Measurements from ENCODE around the gene NFIX. TPM values are rescaled to one million over a fixed set of nuclear protein-coding genes. Genes with fewer than 3 reads are reported as not detected.

The NFIX gene
- total and polyA plus RNA-seq, 9 of the 15 experiments (the other 6 are each of a cell fraction or from before 2014, with no cell fraction given): 0.28 to 26.8 (median 5.4) TPM

DNA sequence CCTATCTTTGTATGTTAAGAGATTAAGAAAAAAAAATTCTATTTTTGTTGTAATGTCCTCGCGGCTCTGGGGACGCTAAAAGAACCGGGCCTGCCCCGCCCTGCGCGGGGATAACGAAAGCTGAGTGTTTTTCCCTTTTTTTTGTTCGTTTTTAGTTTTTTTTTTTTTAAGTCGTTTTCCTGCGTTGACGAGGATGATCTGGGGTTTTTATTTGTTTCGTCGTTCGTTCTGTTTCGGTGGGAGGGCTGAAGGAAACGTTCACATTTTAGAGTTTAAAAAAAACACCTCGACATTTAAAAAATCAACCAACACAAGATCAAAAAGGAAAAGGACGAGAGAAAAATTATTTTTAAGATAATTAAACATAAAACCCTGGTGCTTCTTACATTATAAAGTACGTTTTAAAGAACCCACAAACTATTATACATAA is 101.8 kb downstream of the NFIX start (continued):
- TF ChIP-seq, protein P1, sequence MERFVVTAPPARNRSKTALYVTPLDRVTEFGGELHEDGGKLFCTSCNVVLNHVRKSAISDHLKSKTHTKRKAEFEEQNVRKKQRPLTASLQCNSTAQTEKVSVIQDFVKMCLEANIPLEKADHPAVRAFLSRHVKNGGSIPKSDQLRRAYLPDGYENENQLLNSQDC (CRISPR knock-in tag; IDR thresholded peaks at IDR 0.05): no peak

DNA sequence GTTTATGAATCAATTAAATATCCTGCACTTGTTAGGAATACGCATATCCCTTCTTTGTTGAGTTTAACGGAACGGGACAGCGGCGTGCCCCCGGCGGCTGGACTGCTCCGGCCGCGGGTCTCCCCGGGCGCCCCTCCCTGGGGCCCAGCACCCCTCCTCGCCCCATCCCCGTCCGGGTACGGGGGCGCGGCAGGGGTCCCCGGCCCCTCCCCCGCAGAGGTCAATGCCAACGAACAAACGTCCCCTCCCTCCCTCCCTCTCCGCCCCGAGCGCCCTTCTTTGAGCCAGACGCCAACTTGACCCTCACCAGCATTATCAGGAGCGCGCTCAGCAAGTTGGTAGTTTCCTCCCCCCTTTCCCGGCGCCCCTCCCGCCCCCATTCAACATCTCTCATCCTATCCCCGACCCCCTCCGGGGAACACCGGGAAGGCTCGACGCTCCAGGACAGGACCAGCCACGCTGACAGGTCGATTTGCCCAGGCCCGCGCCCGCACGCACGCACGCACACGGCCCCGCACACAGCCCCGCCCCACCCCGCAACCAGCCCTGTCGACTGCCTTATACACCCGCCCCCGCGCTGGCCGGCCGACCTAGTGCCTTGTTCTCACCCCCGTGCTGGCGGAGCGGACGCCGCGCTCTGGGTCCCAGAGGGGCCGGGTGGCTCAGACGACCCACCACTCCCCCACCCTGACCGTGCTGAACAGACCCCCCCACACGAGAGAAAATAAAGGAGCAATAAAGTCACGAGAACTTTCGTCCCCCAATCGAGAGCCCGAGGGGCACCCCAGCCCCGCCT is 102.4 kb downstream of the NFIX start:
- FAIRE-seq: no peak
- Histone ChIP-seq H3K4me2 (ENCODE audit: insufficient read depth, low read length) (peak overlapping the region; percentile 56), H3K9me1 (ENCODE audit: control insufficient read depth, insufficient read depth, low read length) (no peaks in the 10 kb centered on the region), H3K4me1 (replicated peaks in 1 of 2; ENCODE audit: control insufficient read depth in 2 of 2, insufficient read depth in 2 of 2, low read length in 2 of 2) (peaks cover 36 to 80% of the 10 kb centered on the region in 2 experiments), H2AFZ (ENCODE audit: low read depth, low read length) (no peak overlapping the region), H3K27ac (ENCODE audit: extremely low read depth, low read depth, low read length) (peak overlapping the region; percentile 98), H3K79me2 (ENCODE audit: control insufficient read depth, insufficient read depth, low read length) (peaks cover 49% of the 10 kb centered on the region), H3K27me3 (ENCODE audit: control insufficient read depth in 2 of 2, insufficient read depth in 2 of 2, low read length in 2 of 2) (no peaks in the 10 kb centered on the region), H4K20me1 (replicated peaks; ENCODE audit: control insufficient read depth, insufficient read depth, low read length) (no peaks in the 10 kb centered on the region), H3K9ac (ENCODE audit: insufficient read depth in 1 of 2, low read depth in 2 of 2, low read length in 2 of 2) (peak overlapping the region; percentile 72 to 88), H3K9me3 (replicated peaks; ENCODE audit: control insufficient read depth, insufficient read depth, low read depth, low read length) (no peaks in the 10 kb centered on the region), H3K4me3 (peak overlapping the region; percentile 34), H3K36me3 (ENCODE audit: control insufficient read depth, insufficient read depth, low read length) (peaks cover 37% of the 10 kb centered on the region)
- intact Hi-C loops (cut with micrococcal nuclease) (loop anchor here (1.0 kb wide), 1 partner anchor 165 kb away; no protein-coding TSS in a partner anchor), in situ Hi-C loops (cut with MboI) (no loop called here)
- ChIA-PET POLR2A (interaction anchor here (0.6 kb wide), 1 partner anchor 95 kb away, joined by 4 read pairs; no protein-coding TSS in a partner anchor), CTCF (ENCODE audit: low intra/inter-chr PET ratio) (interaction anchor here (0.6 to 1.2 kb wide), 3 partner anchors 58 to 134 kb away, joined by 3 to 6 read pairs (median 5); no protein-coding TSS in a partner anchor)
- WGBS (ENCODE audit: insufficient coverage, low coverage, missing lambda C conversion rate): 2% methylated on average over 6 of the region's 69 CpGs
- BruUV-seq (replicated peaks): no TSS peak
- DNase-seq (ENCODE audit: extremely low read depth in 1 of 4, low spot score in 3 of 4): peak; percentile 68 to 89 (median 76)
- ATAC-seq: peak; percentile 60
- no peak for TF ChIP-seq TCFL5 (CRISPR knock-in tag; conservative IDR thresholded peaks at IDR 0.05)
- peak; percentile 78; the same call in 1 of the 2 replicates for TF ChIP-seq HDAC6 (IDR thresholded peaks at IDR 0.05; ENCODE audit: low read depth, low read length)
- no peak for TF ChIP-seq MTA3 (IDR thresholded peaks at IDR 0.05; ENCODE audit: borderline replicate concordance)
- no peak for TF ChIP-seq NR2F6 (CRISPR knock-in tag; IDR thresholded peaks at IDR 0.05)
- TF ChIP-seq TBP (optimal IDR thresholded peaks at IDR 0.05; ENCODE audit: low read depth, low read length): no peak
- no peak for TF ChIP-seq ASH1L (IDR thresholded peaks at IDR 0.05; ENCODE audit: borderline replicate concordance, low read depth, partially characterized antibody)
- TF ChIP-seq, protein P2, sequence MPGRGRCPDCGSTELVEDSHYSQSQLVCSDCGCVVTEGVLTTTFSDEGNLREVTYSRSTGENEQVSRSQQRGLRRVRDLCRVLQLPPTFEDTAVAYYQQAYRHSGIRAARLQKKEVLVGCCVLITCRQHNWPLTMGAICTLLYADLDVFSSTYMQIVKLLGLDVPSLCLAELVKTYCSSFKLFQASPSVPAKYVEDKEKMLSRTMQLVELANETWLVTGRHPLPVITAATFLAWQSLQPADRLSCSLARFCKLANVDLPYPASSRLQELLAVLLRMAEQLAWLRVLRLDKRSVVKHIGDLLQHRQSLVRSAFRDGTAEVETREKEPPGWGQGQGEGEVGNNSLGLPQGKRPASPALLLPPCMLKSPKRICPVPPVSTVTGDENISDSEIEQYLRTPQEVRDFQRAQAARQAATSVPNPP (IDR thresholded peaks at IDR 0.05; ENCODE audit: borderline replicate concordance, insufficient read depth, insufficient read length): no peak
- TF ChIP-seq NR1H2 (CRISPR knock-in tag; IDR thresholded peaks at IDR 0.05): no peak
- TF ChIP-seq, protein P3, sequence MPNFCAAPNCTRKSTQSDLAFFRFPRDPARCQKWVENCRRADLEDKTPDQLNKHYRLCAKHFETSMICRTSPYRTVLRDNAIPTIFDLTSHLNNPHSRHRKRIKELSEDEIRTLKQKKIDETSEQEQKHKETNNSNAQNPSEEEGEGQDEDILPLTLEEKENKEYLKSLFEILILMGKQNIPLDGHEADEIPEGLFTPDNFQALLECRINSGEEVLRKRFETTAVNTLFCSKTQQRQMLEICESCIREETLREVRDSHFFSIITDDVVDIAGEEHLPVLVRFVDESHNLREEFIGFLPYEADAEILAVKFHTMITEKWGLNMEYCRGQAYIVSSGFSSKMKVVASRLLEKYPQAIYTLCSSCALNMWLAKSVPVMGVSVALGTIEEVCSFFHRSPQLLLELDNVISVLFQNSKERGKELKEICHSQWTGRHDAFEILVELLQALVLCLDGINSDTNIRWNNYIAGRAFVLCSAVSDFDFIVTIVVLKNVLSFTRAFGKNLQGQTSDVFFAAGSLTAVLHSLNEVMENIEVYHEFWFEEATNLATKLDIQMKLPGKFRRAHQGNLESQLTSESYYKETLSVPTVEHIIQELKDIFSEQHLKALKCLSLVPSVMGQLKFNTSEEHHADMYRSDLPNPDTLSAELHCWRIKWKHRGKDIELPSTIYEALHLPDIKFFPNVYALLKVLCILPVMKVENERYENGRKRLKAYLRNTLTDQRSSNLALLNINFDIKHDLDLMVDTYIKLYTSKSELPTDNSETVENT (CRISPR knock-in tag; IDR thresholded peaks at IDR 0.05): 0 out of 2 replicates have a peak, but pooled peaks have one; percentile 17
- TF ChIP-seq SRF (CRISPR knock-in tag; IDR thresholded peaks at IDR 0.05): peak in 1 of 2 experiments; percentile 28; a peak in 1 of 4 replicates
- TF ChIP-seq, protein P4, sequence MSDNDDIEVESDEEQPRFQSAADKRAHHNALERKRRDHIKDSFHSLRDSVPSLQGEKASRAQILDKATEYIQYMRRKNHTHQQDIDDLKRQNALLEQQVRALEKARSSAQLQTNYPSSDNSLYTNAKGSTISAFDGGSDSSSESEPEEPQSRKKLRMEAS (CRISPR knock-in tag; IDR thresholded peaks at IDR 0.05): peak; percentile 38; the same call in 1 of the 2 replicates
